AG09309 (cell line): ENCODE results near the gene MAP4K1.

Experiments
- DNase-seq: peaks from one replicate; pipeline ENCODE4 v3.0.0-alpha.2; 2010; ENCODE audit warnings: low read depth
- H3K4me3 ChIP-seq: 2 replicates; pipeline ENCODE4 v1.5.1; 2011; ENCODE audit warnings: mild to moderate bottlenecking, low read depth, low read length, moderate library complexity; ENCODE audit not compliant: control insufficient read depth
- TF ChIP-seq, protein P1 (sequence below): IDR thresholded peaks from 2 replicates; pipeline ENCODE4 v1.5.1; 2011; ENCODE audit warnings: mild to moderate bottlenecking, low read depth, low read length, inconsistent platforms; ENCODE audit not compliant: insufficient read depth, control insufficient read depth; ENCODE audit errors: missing control alignments

Gene MAP4K1

DNA sequence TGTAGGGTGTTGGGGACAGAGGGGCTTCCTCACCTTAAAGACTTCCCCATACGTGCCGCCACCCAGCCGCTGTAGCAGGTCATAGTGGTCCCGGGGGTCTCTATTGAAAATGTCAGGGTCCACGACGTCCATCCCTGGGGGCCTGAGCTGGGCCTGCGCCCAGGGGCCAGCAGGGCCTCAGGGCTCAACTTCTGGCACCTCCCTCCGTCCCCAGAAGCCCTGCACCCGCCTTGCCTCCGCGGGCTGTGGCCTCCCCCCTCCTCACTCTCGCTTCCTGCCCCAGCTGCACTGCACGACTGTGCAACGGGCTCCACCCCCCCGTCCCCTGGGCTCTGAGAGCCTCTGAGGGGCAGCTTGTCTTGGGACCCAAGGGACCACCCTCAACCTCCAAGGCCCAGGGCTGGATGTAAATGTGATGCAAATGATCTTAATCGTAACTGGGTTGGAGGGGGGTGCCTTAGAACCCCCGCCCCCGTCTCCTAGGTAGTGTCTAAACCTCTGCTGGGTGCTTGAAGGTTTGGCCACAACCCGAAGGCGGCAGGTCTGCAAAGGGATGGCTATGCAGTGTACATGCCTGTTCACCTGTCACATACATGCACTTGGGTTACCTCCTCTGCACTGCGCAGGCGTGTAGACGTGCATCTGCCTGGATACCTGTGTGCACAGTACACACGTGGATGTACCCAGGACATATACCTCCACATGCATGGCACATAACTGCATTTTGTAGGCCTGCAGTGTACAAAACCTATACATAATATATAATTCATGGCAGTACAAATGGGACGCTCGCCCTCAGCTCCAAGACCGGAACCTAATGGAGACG is at the start of gene MAP4K1:
Gene MAP4K1 (minus strand): TSS at position 190 of the 826 bp plus-strand sequence. CDS start 58 bp downstream, at position 132.
- no peak for DNase-seq

DNA sequence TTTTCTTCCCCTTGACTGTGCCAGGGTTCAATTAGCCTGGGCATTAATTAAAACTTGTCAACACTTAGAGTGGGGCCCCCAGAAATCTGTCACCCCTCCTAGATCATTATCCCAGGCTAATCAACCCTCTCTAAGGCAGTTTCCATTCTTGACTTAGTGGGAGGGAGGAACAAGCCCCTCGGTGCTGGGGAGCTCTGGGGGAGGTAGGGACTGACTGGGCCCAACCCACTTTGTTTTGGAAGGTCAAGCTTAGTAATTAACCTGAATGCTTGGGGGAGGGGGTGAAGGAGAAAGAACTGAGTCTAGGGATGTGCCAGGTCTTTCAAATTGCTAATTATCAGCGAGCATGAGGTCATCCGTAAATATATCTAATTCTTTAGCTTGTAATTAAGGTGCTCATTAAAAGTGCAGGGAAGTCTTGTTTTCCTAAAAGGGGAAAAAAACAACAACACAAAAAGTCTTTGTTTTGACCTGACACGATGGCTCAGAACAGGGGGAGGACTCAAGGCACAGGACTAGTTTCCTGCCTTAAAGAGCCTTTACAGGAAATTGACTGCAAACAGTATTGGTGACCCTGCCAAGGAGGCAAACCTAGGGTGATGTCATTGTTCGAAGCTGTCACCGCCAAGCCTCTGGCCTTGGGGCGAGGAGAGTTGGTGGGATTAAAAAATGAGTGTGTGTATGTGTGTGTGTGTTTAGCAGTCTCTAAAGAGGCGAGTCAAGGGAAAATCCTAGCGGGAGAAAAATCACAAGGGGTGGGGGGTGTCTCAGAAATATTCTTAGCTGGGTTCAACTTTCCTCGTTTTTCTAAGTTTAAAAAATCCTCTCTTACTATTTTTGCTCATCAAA is 49.1 kb upstream of the MAP4K1 start:
- TF ChIP-seq, protein P1, sequence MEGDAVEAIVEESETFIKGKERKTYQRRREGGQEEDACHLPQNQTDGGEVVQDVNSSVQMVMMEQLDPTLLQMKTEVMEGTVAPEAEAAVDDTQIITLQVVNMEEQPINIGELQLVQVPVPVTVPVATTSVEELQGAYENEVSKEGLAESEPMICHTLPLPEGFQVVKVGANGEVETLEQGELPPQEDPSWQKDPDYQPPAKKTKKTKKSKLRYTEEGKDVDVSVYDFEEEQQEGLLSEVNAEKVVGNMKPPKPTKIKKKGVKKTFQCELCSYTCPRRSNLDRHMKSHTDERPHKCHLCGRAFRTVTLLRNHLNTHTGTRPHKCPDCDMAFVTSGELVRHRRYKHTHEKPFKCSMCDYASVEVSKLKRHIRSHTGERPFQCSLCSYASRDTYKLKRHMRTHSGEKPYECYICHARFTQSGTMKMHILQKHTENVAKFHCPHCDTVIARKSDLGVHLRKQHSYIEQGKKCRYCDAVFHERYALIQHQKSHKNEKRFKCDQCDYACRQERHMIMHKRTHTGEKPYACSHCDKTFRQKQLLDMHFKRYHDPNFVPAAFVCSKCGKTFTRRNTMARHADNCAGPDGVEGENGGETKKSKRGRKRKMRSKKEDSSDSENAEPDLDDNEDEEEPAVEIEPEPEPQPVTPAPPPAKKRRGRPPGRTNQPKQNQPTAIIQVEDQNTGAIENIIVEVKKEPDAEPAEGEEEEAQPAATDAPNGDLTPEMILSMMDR = no peak
- no peak overlapping the region for H3K4me3 ChIP-seq
- DNase-seq = no peak

More for the DNA sequence above, at the start of gene MAP4K1:
- peak within 1 kb of the TSS; percentile 86 for H3K4me3 ChIP-seq
- TF ChIP-seq, protein P1 = no peak

DNA sequence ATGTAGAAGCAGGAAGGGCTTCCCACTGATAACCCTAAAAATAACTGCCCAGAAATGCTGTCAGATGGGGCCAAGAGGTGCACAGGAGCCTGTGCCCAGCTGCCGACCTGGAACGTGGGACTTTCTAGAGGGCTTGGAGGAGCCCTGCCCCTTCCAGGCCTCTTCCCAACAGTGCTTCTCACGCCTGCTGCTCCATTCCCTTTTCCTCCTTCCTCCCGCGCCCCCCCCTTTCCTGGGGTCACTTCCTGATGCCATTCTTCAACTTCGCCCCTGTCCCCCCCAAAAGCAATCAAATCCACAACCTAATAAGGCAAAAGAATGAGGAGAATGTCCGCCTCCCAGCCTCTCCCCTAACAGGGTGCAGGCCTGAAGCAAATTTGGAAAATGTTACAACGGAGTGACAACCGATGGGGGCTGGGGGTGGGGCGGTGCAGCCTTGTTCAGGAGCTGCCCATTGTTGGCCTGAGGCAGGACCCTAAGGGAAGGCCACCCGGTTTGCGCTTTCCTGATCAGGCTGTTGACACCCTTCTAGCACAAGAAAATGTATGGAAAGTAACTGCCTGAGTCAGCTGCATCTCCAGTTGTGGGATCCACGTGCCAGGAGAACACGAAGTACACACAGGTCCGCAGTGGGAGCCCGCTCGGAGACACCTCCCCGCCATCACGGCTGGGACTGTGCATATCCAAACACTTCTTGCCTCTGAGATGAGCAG is 48.4 kb upstream of the MAP4K1 start:
- TF ChIP-seq, protein P1 = no peak
- H3K4me3 ChIP-seq = no peak overlapping the region
- DNase-seq = no peak

DNA sequence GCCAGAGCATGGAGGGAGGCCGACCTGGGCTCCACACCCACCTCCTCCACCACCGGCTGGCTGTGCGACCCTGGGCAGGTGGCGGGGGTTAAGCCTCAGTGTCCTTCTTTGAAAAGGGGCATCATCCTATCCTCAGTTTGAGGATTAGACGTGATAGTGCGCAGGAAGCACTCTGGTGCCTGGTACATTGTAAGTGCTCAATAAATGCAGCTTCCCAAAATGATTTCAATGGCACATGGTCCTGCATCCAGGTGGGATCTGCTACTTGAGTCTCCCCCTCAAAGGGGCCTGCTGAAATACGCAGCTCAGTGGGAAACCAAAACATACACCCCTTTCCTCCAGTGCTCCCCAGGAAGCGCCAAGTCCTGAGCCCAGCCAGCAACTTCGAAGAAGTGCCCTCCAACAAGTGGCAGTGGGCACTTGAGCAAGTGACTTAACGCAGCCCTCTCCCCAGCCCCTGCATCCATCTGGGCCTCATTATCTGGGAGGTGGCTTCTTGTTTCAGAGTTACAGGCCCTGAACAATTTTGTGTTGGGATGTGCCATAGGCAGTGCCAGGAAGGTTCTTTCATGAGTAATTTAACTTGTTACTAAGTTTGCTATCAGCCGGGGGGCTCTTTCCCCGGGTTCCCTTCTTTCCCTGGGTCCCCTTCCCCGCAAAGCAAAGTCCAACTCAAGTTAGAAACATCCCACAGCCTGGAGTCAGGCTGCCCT is 47.6 kb upstream of the MAP4K1 start:
- no peak overlapping the region for H3K4me3 ChIP-seq
- DNase-seq = no peak
- TF ChIP-seq, protein P1 = no peak

DNA sequence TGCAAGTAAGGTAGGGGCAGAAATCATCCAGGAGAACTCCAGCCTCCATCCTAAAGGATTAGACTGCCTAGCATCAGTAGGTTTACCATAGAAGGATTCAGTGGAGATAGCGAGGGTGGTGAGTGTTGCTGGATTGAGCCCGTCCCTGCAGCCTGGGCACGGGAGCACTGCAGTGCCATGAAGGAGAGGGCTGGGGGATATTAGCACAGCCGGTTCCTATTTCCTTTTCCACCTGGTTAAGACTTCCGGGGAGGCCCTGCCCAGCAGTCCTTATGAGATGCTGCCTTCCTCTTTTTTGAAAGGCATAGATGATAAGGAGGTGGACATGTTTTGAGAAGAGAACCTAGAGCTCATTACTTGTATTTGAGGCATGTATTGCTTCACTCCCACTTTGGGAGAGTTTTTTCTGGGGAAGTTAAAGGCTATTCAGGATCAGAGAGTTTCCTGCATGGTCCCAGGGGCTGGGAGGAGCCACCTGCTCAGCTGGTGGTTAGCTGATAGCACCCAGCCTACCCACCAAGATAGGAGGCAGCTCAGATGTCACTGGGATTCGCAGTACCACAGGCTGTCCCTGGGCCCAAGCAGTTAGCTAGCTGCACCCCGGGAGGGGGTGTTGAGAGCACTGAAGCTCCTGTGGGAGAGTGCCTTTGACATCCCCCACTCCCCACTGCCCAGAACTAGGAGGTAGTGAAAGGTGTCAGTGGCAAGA is 46.9 kb upstream of the MAP4K1 start:
- TF ChIP-seq, protein P1 = no peak
- no peak overlapping the region for H3K4me3 ChIP-seq
- DNase-seq = no peak
